Mucosa of gallbladder (tissue), 1 donor: ENCODE results near the gene CRIM1. TPM values are rescaled to one million over a fixed set of nuclear protein-coding genes. Genes with fewer than 3 reads are reported as not detected.

Experiments used
- DNase-seq: peaks from one replicate; pipeline ENCODE4 v3.0.0-alpha.2; 2020; ENCODE audit warnings: low spot score
- total RNA-seq: library from RNA; stranded (reverse); gene quantifications from one replicate; pipeline ENCODE4 v1.2.1, GENCODE V29; 2021
- donor health status: DM: no; HTN: no; CAD: no.

The CRIM1 gene
- total RNA-seq, 1 donor from 2014 or later = 153 TPM

- no peak for DNase-seq
Observed at GRCh38 chr2:36373149-36373926, 17.8 kb downstream of the CRIM1 start.

DNA sequence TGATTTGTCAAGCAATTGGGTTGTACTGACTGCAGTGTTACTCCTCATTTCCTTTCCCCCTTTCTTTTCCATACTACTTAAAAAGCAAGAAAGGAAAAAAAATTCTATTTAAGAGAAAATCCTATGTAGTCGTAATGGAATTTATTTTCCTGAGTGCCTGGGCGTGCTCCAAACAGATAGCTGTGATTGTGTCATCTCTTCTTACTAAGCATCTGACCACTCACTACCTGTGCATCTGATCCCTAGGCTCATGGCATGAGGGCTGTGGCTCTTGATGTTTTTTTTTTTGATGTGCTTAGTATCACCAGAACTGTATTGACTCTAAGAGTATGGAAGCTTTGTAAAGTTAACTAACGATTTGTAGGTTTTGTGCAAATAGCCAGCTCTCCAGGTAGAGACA is 19.0 kb downstream of the CRIM1 start:
- no peak for DNase-seq

GRCh38 chr2:36376319-36376765 is 20.8 kb downstream of the CRIM1 start:
- DNase-seq = peak; percentile 79

GRCh38 chr2:36376992-36377738 is 21.6 kb downstream of the CRIM1 start:
- DNase-seq = peak; percentile 56

DNA sequence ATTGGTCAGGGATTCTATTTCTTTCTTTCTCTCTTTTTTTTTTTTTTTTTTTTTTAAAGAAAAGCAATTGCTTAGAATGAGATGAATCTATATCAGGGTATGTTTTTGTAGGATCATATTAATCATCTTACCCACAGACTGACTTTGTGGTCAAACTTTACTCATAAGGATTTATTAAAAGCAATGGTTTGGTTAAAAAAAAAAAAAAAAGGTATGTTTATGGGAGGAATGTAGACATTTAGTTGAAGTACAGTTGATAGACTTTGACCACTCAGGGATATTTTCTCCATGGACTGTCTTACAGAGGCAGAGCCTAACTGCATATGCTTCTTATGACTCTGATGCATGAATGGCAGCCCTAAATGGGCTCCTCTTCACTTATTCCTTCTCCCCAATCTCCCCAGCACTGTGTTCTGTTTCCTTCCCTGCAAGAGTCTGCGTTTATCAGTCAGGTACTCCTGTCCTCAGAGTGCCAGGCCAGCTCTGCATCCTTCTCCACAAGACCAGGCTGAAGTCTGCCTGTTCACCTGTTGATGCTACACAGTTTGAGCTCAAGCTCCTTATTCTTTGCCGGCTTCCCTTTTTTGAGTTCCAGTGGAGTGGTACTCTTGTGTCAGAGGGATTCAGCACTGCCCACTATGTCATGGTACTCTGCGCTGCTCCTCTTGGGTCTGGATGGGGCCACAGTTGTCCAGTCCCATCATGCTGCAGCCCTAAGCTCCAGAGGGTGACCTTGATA is 24.3 kb downstream of the CRIM1 start:
- no peak for DNase-seq

GRCh38 chr2:36380624-36381481 is 25.3 kb downstream of the CRIM1 start:
- peak; percentile 62 for DNase-seq

DNA sequence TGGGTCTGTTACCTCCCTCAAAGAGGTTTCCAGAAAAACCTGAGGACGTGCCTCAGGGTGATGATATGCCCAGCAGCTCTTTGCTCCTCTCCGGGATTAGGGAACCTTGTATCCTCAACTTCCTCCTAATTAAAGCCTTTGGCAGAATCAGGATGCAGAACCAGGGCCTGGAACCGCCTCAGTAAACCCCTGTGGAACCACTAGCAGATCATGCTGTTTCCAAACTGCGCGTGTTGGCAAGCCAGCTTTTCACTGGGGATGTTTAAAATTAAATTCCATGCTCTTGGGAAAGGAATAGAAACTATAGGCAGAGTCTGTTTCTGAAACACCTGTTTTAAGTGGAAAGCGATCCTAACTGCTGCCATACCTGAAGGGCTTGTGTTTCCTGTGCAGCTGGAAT is 26.4 kb downstream of the CRIM1 start:
- DNase-seq = no peak

GRCh38 chr2:36382472-36382871 is 26.9 kb downstream of the CRIM1 start:
- DNase-seq = no peak

DNA sequence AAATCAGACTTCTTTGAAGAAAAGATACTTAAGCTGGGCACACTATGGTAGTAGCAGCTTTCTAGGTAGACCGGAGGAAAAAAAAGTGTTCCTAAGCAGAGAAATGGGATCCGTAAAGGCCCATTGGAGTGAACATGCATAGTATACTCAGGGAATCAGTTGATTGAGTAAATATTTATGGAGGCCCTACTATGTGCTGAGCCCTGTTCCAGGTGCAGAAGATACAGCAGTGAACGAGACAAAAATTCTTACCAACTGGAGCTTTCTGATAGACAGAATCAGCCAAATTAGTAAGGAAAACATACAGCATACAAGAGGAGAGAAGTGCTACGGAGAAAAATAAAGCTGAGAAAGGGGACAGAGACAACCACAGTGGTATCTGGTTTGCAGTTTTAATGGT is 28.1 kb downstream of the CRIM1 start:
- no peak for DNase-seq

DNA sequence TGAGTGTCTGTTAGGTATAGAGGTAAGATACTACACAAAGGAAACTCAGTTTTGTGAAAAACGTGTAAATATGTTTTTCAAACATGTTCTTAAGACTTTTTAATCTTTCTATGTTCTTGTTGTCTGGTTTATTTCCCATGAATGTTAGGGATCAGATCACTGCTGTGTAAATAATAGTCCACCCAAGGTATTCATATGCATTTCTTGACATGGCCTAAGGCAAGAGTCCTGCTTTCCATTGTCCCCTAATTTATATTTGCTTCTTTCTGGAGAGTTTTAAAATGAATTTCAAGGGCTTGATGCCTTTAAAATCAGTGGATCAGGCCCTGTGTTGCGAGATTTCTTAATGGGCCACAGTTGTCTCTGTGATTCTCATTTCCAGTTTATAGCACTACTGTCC is 28.9 kb downstream of the CRIM1 start:
- no peak for DNase-seq

DNA sequence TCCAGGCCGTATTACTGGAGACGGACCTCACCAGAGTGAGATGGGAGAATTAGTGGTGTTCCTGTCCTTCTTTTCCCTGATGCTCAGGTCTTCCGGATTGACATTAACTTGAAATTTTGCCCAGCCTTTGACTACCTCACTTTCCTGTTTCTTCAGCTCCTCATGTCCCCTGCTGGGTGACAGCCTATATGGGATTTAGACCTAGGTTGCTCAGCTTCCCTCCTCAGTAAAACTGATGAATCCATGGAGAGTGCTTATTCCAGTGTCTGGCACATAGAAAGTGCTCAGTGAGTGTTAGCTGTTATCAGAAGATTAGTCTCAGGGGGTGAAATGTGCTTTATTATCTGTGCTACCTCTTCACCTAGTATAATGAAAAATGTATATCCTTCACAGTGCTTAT is 30.0 kb downstream of the CRIM1 start:
- no peak for DNase-seq

GRCh38 chr2:36387258-36387916 is 31.8 kb downstream of the CRIM1 start:
- no peak for DNase-seq

DNA sequence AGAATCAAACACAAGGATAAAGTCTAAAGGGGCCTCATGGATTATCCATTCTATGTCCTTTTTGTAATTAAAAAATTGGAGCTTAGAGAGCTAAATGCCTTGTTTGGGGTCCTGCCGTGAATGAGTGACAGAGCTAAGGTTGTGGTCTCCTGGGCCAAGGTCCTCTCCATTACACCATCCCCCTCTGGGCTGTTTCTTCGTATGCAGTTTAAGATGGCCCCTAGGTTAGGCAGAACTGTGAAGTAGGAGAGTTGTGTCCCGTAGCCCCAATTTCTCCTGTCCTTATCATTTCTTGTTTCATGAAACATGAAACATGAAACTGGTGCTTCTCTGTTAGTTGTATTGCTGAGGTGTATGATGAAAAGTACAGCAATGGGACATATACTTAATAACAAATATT is 32.9 kb downstream of the CRIM1 start:
- DNase-seq = no peak

DNA sequence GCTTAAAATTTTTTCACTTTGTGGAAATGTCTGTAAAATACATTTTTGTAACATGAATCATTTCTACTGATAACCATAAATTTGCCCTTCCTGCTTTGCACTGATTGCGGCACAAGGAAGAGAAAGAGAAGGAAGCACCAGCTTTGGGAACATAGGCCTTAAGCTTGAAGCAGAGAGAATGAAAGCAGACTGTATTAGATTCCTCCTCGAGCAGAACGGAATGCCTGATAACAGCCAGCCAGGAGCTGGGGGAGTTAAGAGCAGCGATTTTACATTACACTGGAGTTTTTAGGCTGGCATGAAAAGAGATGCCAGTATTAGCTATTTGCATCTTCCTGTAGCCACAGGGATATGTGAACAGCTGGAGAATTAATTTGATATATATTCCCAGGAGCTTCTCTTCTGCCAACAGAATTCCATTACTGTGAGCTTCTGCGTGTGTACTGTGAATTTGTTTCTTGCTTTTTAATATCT is 33.5 kb downstream of the CRIM1 start:
- no peak for DNase-seq

- no peak for DNase-seq
Observed at GRCh38 chr2:36389577-36389976, 34.0 kb downstream of the CRIM1 start.

GRCh38 chr2:36392571-36393255 is 37.1 kb downstream of the CRIM1 start:
- no peak for DNase-seq

DNA sequence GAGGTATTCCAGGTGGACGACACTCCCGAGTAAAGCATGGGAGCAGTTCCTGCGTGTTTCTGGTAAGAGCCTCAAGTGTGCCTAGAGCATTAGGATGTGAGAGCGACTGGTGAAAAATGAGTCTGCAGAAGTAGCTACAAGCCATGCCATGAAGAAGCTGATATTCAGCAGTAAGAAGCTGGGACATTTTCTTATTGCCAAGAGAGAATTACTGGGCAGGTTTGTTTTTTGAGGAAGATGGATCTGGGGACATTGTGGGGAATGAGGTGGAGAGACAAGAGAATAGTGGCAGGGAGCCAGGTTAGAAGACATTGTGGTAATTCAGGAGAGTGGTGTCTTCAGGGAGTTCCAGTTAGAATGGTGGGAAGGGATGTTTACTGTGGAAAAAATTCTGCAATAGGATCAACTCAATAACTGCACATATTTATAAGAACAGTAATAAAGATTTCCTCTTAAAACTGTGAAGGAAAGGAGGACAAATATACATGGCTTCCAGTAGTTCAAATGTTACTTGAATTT is 38.2 kb downstream of the CRIM1 start:
- no peak for DNase-seq

- no peak for DNase-seq
Observed at GRCh38 chr2:36394804-36395203, 39.2 kb downstream of the CRIM1 start.

GRCh38 chr2:36395866-36396265 is 40.3 kb downstream of the CRIM1 start:
- no peak for DNase-seq
